WTC11 (cell line): ENCODE data around the gene PSKH1. TPM values are rescaled to one million over a fixed set of nuclear protein-coding genes. Genes with fewer than 3 reads are reported as not detected.
A peak's percentile ranks its signal among the peaks of the same experiment; 100 is the strongest.

Experiments
- ATAC-seq: fragments of 200-7000 bp; cut with Tn5 transposase; 2 replicates; pipeline ENCODE4 v1.10.0; 2021; ENCODE audit warnings: mild to moderate bottlenecking, moderate library complexity
- CTCF ChIA-PET: fragments of 300-600 bp; sonication (Branson Sonifier 250); formaldehyde crosslinking; loops from one replicate; lab custom pipeline; 2021; ENCODE audit warnings: antibody characterized with exemption; lab: Charles Lee
- POLR2A ChIA-PET: fragments of 350-600 bp; sonication (Branson Sonifier 250); formaldehyde crosslinking; loops from one replicate; lab custom pipeline; 2021; ENCODE audit warnings: antibody characterized with exemption; lab: Charles Lee
- DNase-seq: peaks from one replicate; pipeline ENCODE4 v3.0.0; 2021; ENCODE audit warnings: low spot score
- H3K27ac Mint-ChIP-seq: 2 replicates; pipeline ENCODE4 v1.8.0; 2021; ENCODE audit warnings: mixed read lengths
- H3K27me3 Mint-ChIP-seq: 2 replicates; pipeline ENCODE4 v1.8.0; 2021; ENCODE audit warnings: low read depth, mild to moderate bottlenecking, moderate library complexity, mixed read lengths
- H3K36me3 Mint-ChIP-seq: 2 replicates; pipeline ENCODE4 v1.8.0; 2021; ENCODE audit warnings: mixed read lengths
- H3K4me1 Mint-ChIP-seq: 2 replicates; pipeline ENCODE4 v1.8.0; 2022; ENCODE audit warnings: mixed read lengths
- H3K4me3 Mint-ChIP-seq: 2 replicates; pipeline ENCODE4 v1.8.0; 2021; ENCODE audit warnings: mild to moderate bottlenecking, moderate library complexity, mixed read lengths
- H3K9me3 Mint-ChIP-seq: 2 replicates; pipeline ENCODE4 v1.8.0; 2021; ENCODE audit warnings: mixed read lengths
- AR ChIP-seq: fragments of 250-450 bp; sonication (Bioruptor Pico); IDR thresholded peaks from 2 replicates; pipeline ENCODE4 v1.9.0; 2021; ENCODE audit warnings: mild to moderate bottlenecking
- ARID4B ChIP-seq: sonication (generic); formaldehyde crosslinking; IDR thresholded peaks from 2 replicates; pipeline ENCODE4 v1.8.0; 2023; ENCODE audit warnings: missing genetic modification reagents, mild to moderate bottlenecking, borderline replicate concordance
- ATF3 ChIP-seq: sonication (generic); formaldehyde crosslinking; conservative IDR thresholded peaks from 2 replicates; pipeline ENCODE4 v1.8.1; 2022; ENCODE audit warnings: mild to moderate bottlenecking, missing genetic modification reagents
- CREB1 ChIP-seq: sonication (generic); formaldehyde crosslinking; IDR thresholded peaks from 2 replicates; pipeline ENCODE4 v1.8.0; 2023; ENCODE audit warnings: mild to moderate bottlenecking, missing genetic modification reagents
- ELF4 ChIP-seq: sonication (generic); formaldehyde crosslinking; IDR thresholded peaks from 2 replicates; pipeline ENCODE4 v1.8.1; 2022; ENCODE audit warnings: low read depth, mild to moderate bottlenecking, moderate library complexity, missing genetic modification reagents
- FOXJ3 ChIP-seq: sonication (generic); formaldehyde crosslinking; IDR thresholded peaks from 2 replicates; pipeline ENCODE4 v1.9.0; 2021; ENCODE audit warnings: missing genetic modification reagents, mild to moderate bottlenecking, borderline replicate concordance
- FOXP1 ChIP-seq: sonication (generic); formaldehyde crosslinking; IDR thresholded peaks from 2 replicates; pipeline ENCODE4 v1.8.0; 2022; ENCODE audit warnings: missing genetic modification reagents, mild to moderate bottlenecking, moderate library complexity, borderline replicate concordance
- IRF2 ChIP-seq: sonication (generic); formaldehyde crosslinking; IDR thresholded peaks from 2 replicates; pipeline ENCODE4 v1.8.0; 2022; ENCODE audit warnings: low read depth, missing genetic modification reagents, borderline replicate concordance
- KAT7 ChIP-seq: sonication (generic); formaldehyde crosslinking; IDR thresholded peaks from 2 replicates; pipeline ENCODE4 v1.8.1; 2023; ENCODE audit warnings: missing genetic modification reagents, mild to moderate bottlenecking, borderline replicate concordance
- MYBL2 ChIP-seq: sonication (generic); formaldehyde crosslinking; IDR thresholded peaks from 2 replicates; pipeline ENCODE4 v1.8.1; 2023; ENCODE audit warnings: mild to moderate bottlenecking, moderate library complexity, missing genetic modification reagents
- NR1H2 ChIP-seq: sonication (generic); formaldehyde crosslinking; IDR thresholded peaks from 2 replicates; pipeline ENCODE4 v1.9.0; 2021; ENCODE audit warnings: mild to moderate bottlenecking, moderate library complexity, missing genetic modification reagents
- TEAD4 ChIP-seq: sonication (generic); formaldehyde crosslinking; IDR thresholded peaks from 2 replicates; pipeline ENCODE4 v1.8.0; 2022; ENCODE audit warnings: mild to moderate bottlenecking, missing genetic modification reagents
- ZBTB21 ChIP-seq: sonication (generic); formaldehyde crosslinking; IDR thresholded peaks from 2 replicates; pipeline ENCODE4 v1.8.1; 2023; ENCODE audit warnings: mild to moderate bottlenecking, missing genetic modification reagents, borderline replicate concordance
- ZMAT4 ChIP-seq: fragments of 250-450 bp; sonication (Bioruptor Pico); IDR thresholded peaks from 2 replicates; pipeline ENCODE4 v1.9.0; 2021; ENCODE audit warnings: mild to moderate bottlenecking
- ZNF121 ChIP-seq: sonication (generic); formaldehyde crosslinking; IDR thresholded peaks from 2 replicates; pipeline ENCODE4 v1.8.0; 2023; ENCODE audit warnings: missing genetic modification reagents
- ZNF138 ChIP-seq: sonication (generic); formaldehyde crosslinking; conservative IDR thresholded peaks from 2 replicates; pipeline ENCODE4 v1.8.1; 2022; ENCODE audit warnings: mild to moderate bottlenecking, moderate library complexity, missing genetic modification reagents
- ZNF263 ChIP-seq: sonication (generic); formaldehyde crosslinking; IDR thresholded peaks from 2 replicates; pipeline ENCODE4 v1.8.1; 2022; ENCODE audit warnings: low read depth, mild to moderate bottlenecking, moderate library complexity, missing genetic modification reagents
- ZNF396 ChIP-seq: fragments of 250-450 bp; sonication (Bioruptor Pico); IDR thresholded peaks from 2 replicates; pipeline ENCODE4 v1.8.0; 2021; ENCODE audit warnings: mild to moderate bottlenecking, moderate library complexity, borderline replicate concordance
- total RNA-seq: library from RNA; stranded (reverse); gene quantifications from 3 replicates; pipeline ENCODE4 v1.2.3, GENCODE V29; 2021
- TF ChIP-seq, protein P1 (sequence below): sonication (generic); formaldehyde crosslinking; IDR thresholded peaks from 2 replicates; pipeline ENCODE4 v1.8.1; 2022; ENCODE audit warnings: missing genetic modification reagents, borderline replicate concordance
- TF ChIP-seq, protein P2 (sequence below): sonication (generic); formaldehyde crosslinking; IDR thresholded peaks from 2 replicates; pipeline ENCODE4 v1.8.0; 2022; ENCODE audit warnings: mild to moderate bottlenecking, missing genetic modification reagents

The PSKH1 gene
- total RNA-seq, 1 experiment from 2014 or later, result 32.6 TPM

GRCh38 chr16:67935402-67936123, 42.5 kb downstream of the PSKH1 start (continued):
- 0 out of 2 replicates have a peak, but pooled peaks have one; percentile 26 for TF ChIP-seq AR (CRISPR knock-in tag)
- peak; percentile 70; the same call in 1 of the 2 replicates for TF ChIP-seq FOXP1 (CRISPR knock-in tag)
- TF ChIP-seq ZNF396 (CRISPR knock-in tag), result no peak
- peak; percentile 78 for TF ChIP-seq ZMAT4 (CRISPR knock-in tag)
- TF ChIP-seq ZBTB21 (CRISPR knock-in tag), result peak; percentile 87
- TF ChIP-seq NR1H2 (CRISPR knock-in tag), result no peak
- TF ChIP-seq, all 79 proteins: peak for 33

DNA sequence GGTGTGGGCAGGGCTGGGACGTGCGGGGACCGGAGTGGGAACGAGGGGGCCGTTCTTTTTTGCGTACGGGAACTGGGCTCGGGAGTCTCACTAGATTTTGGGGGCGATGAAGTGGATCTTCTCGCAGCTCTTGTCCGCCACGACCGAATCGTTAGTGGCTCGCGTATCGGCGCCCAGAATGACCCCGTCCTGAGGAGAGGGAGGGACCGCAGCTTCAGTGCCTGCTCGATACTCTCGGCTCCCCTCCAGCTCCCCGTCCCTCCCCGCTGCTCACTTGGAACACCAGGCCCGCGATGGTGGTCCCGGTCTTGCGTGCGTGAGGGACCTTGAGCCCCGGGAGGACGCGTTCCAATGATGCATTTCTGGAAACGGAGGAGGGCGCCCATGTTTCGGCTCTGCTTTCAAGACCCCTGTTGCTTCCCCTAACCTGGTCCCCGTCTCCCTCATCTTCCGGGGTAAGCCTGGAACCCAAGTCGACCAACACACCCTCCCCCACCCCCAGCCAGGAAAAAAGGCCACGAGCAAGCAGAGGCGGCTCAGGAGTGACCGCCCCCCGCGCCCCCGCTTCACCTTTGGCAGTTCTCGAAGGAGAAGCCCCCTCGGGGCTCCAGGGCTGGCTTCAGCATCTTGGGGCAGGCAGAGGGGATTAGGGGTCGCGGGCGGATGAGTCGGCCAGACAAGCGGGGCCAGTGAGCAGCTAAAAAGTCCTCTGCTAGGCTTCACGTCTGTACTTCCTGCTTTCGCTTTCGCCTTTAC, 43.2 kb downstream of the PSKH1 start, which contains the start of gene PSMB10:
TSS of gene PSMB10 (minus strand) at position 727 of the 756 bp plus-strand sequence. CDS start at position 626, 101 bp downstream.
- peak within 1 kb of the TSS; percentile 100 for H3K27ac Mint-ChIP-seq
- peak within 1 kb of the TSS; percentile 100 for H3K4me3 Mint-ChIP-seq
- CTCF ChIA-PET, result interaction anchor here (0.6 to 4.0 kb wide), 19 partner anchors 7 to 918 kb away, joined by 3 to 52 read pairs (median 6); partner anchors contain the start of genes LCAT, NRN1L, RANBP10 and SLC7A6
- no peaks in the 10 kb centered on the region for H3K9me3 Mint-ChIP-seq
- ATAC-seq (peak; percentile 2), DNase-seq (peak; percentile 45)
- H3K36me3 Mint-ChIP-seq, result peaks cover 6% of the 10 kb centered on the region
- POLR2A ChIA-PET, result interaction anchor here (0.6 to 4.7 kb wide), 7 partner anchors 9 to 276 kb away, joined by 3 to 30 read pairs (median 4); partner anchors contain the start of genes ACD, NFATC3, NRN1L and PSKH1
- H3K4me1 Mint-ChIP-seq, result peaks cover 23% of the 10 kb centered on the region
- no peaks in the 10 kb centered on the region for H3K27me3 Mint-ChIP-seq
- TF ChIP-seq, protein P1, sequence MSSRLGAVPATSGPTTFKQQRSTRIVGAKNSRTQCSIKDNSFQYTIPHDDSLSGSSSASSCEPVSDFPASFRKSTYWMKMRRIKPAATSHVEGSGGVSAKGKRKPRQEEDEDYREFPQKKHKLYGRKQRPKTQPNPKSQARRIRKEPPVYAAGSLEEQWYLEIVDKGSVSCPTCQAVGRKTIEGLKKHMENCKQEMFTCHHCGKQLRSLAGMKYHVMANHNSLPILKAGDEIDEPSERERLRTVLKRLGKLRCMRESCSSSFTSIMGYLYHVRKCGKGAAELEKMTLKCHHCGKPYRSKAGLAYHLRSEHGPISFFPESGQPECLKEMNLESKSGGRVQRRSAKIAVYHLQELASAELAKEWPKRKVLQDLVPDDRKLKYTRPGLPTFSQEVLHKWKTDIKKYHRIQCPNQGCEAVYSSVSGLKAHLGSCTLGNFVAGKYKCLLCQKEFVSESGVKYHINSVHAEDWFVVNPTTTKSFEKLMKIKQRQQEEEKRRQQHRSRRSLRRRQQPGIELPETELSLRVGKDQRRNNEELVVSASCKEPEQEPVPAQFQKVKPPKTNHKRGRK (CRISPR knock-in tag), result no peak
- TF ChIP-seq ARID4B (CRISPR knock-in tag) (no peak; the same call in 1 of the 2 replicates), ELF4 (CRISPR knock-in tag) (no peak), CREB1 (CRISPR knock-in tag) (peak; percentile 11; the same call in 1 of the 2 replicates), ATF3 (no peak), MYBL2 (CRISPR knock-in tag) (no peak), ZNF138 (no peak), IRF2 (CRISPR knock-in tag) (no peak), ZNF263 (CRISPR knock-in tag) (no peak), ZNF121 (CRISPR knock-in tag) (0 out of 2 replicates have a peak, but pooled peaks have one; percentile 20), TEAD4 (CRISPR knock-in tag) (0 out of 2 replicates have a peak, but pooled peaks have one; percentile 8), KAT7 (CRISPR knock-in tag) (peak; percentile 90; the same call in 1 of the 2 replicates), FOXJ3 (CRISPR knock-in tag) (no peak)
- TF ChIP-seq, protein P2, sequence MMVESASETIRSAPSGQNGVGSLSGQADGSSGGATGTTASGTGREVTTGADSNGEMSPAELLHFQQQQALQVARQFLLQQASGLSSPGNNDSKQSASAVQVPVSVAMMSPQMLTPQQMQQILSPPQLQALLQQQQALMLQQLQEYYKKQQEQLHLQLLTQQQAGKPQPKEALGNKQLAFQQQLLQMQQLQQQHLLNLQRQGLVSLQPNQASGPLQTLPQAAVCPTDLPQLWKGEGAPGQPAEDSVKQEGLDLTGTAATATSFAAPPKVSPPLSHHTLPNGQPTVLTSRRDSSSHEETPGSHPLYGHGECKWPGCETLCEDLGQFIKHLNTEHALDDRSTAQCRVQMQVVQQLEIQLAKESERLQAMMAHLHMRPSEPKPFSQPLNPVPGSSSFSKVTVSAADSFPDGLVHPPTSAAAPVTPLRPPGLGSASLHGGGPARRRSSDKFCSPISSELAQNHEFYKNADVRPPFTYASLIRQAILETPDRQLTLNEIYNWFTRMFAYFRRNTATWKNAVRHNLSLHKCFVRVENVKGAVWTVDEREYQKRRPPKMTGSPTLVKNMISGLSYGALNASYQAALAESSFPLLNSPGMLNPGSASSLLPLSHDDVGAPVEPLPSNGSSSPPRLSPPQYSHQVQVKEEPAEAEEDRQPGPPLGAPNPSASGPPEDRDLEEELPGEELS (CRISPR knock-in tag), result 0 out of 2 replicates have a peak, but pooled peaks have one; percentile 9
